ENCODE data around the gene OR8K3.

The OR8K3 gene

DNA sequence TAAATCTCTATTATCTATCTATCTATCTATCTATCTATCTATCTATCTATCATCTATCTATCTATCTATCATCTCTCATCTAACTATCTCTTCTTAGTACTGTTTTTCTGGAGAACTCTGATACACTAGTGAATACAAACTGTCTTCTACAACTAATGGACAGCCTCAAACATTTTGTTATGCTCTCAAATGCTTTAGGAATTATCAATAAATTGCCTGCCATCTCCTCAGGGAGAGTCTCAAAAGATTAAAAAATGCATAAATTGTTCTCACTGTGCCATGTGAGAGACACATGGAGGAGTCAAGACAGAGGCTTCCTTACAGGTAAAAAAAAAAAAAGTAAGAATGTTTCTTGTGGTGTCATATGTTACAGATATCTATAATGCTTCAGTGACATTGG is at the start of gene OR8K3:
Gene OR8K3 (plus strand): TSS at position 301 of the 400 bp plus-strand sequence. CDS start 3,163 bp downstream, outside the sequence.
- no peaks in the 10 kb centered on the region for H3K4me1 ChIP-seq (ENCODE audit: control insufficient read depth, insufficient read depth, low read length)
- no peak within 1 kb of the TSS for H3K27ac ChIP-seq (ENCODE audit: low read length)
- H3K27me3 ChIP-seq (ENCODE audit: control insufficient read depth in 1 of 2, insufficient read depth in 2 of 2, low read length in 2 of 2), result no peaks in the 10 kb centered on the region
- no peak within 1 kb of the TSS for H3K4me3 ChIP-seq (ENCODE audit: low read length in 2 of 2)
- H3K9me3 ChIP-seq (ENCODE audit: control insufficient read depth in 2 of 2, low read length in 2 of 2), result no peaks in the 10 kb centered on the region
- H3K36me3 ChIP-seq (ENCODE audit: control insufficient read depth in 2 of 2, insufficient read depth in 2 of 2, low read length in 2 of 2), result no peaks in the 10 kb centered on the region
- no peak within 1 kb of the TSS for H3K9ac ChIP-seq (ENCODE audit: low read length in 2 of 2)

DNA sequence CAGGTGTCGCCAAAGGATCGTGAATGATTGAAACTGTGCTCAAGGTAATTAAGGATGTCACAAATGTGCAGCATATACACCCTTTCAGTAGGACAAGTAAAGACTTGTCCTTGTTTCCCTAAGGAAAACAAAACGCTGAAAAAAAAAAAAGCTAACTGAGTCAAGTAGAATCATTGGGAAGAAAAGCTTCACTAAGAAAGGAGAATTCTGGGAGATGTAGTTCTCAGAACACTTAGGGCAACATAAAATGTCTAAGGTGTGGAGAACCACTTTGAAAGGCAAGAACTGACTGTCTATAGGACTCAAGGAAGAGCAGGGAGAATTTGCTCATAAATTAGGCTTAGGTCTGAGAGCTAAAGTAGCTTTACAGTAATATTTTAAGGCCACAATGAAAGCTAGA is 43.9 kb upstream of the OR8K3 start:
- no peak overlapping the region for H3K27ac ChIP-seq (ENCODE audit: low read length)
- no peaks in the 10 kb centered on the region for H3K36me3 ChIP-seq (ENCODE audit: control insufficient read depth in 2 of 2, insufficient read depth in 2 of 2, low read length in 2 of 2)
- H3K27me3 ChIP-seq (ENCODE audit: control insufficient read depth in 1 of 2, insufficient read depth in 2 of 2, low read length in 2 of 2), result no peaks in the 10 kb centered on the region
- no peaks in the 10 kb centered on the region for H3K4me1 ChIP-seq (ENCODE audit: control insufficient read depth, insufficient read depth, low read length)
- no peaks in the 10 kb centered on the region for H3K9me3 ChIP-seq (ENCODE audit: control insufficient read depth in 2 of 2, low read length in 2 of 2)
- no peak overlapping the region for H3K9ac ChIP-seq (ENCODE audit: low read length in 2 of 2)
- no peak overlapping the region for H3K4me3 ChIP-seq (ENCODE audit: low read length in 2 of 2)

DNA sequence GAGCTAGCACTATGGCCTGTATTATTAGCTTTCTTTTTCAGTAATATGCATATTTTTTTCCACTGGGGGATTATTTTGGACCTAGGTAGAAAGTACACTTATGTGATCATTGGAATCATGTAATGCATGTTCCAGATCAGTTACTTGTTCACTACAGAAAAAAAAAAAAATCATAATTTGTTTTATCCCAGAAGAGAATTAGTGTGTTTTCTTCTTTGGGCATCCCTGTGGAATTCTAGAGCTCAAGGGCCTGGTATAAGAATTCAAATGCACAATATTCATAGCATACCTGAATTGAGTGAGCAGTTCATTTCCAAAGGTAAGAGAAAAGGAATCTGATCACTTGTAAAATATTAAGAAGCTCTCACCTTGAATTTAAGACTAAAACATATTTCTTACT is 41.1 kb upstream of the OR8K3 start, which contains the start of gene OR5T1:
Gene OR5T1 (plus strand): TSS at position 301 of the 400 bp plus-strand sequence. CDS start 1,485 bp downstream, outside the sequence.
- no peaks in the 10 kb centered on the region for H3K4me1 ChIP-seq (ENCODE audit: control insufficient read depth, insufficient read depth, low read length)
- H3K27ac ChIP-seq (ENCODE audit: low read length), result no peak within 1 kb of the TSS
- no peaks in the 10 kb centered on the region for H3K9me3 ChIP-seq (ENCODE audit: control insufficient read depth in 2 of 2, low read length in 2 of 2)
- H3K9ac ChIP-seq (ENCODE audit: low read length in 2 of 2), result no peak within 1 kb of the TSS
- H3K27me3 ChIP-seq (ENCODE audit: control insufficient read depth in 1 of 2, insufficient read depth in 2 of 2, low read length in 2 of 2), result no peaks in the 10 kb centered on the region
- no peak within 1 kb of the TSS for H3K4me3 ChIP-seq (ENCODE audit: low read length in 2 of 2)
- no peaks in the 10 kb centered on the region for H3K36me3 ChIP-seq (ENCODE audit: control insufficient read depth in 2 of 2, insufficient read depth in 2 of 2, low read length in 2 of 2)

DNA sequence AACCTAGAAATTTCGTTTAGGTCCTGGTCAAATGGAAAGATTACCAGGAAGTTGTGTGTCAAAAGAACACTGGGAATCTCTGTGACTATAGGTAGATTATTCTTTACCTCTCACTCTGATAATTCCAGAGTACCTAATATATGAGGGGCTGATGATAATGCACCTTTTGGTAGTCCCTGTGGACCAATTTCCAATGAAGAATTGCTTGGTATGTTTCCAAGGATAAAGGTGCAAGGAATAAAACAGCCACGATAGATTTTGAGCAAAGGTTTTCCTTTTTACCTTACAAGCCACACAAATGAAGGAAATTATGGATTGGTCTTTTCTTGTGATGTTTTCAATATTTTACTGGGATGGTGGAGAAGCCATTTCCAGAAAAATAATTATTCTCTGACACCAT is 22.8 kb upstream of the OR8K3 start, which contains the start of gene OR8H1:
Gene OR8H1 (minus strand): TSS at position 101 of the 400 bp plus-strand sequence. CDS start 1,192 bp downstream, outside the sequence.
- Histone ChIP-seq H3K36me3 (ENCODE audit: control insufficient read depth in 2 of 2, insufficient read depth in 2 of 2, low read length in 2 of 2) (no peaks in the 10 kb centered on the region), H3K27me3 (ENCODE audit: control insufficient read depth in 1 of 2, insufficient read depth in 2 of 2, low read length in 2 of 2) (no peaks in the 10 kb centered on the region), H3K9me3 (ENCODE audit: control insufficient read depth in 2 of 2, low read length in 2 of 2) (no peaks in the 10 kb centered on the region), H3K9ac (ENCODE audit: low read length in 2 of 2) (no peak within 1 kb of the TSS), H3K4me3 (ENCODE audit: low read length in 2 of 2) (no peak within 1 kb of the TSS), H3K27ac (ENCODE audit: low read length) (no peak within 1 kb of the TSS), H3K4me1 (ENCODE audit: control insufficient read depth, insufficient read depth, low read length) (no peaks in the 10 kb centered on the region)

DNA sequence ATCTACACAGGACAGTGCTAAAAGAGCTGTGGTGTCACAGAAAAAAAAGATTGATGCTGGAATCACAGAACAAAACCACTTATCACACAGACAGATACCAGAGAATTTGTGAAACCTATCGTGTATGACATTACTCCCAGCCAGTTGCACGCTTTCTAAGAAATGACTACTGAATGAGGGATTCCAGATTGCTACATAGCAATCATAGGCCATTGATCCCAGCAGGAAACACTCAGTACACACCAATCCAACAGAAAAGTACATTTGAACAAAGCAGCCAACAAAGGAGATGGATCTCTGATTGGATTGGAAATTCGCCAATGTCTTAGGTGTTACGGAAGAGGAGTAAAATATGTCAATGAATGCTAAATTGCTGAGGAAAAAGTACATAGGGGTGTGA is 18.0 kb upstream of the OR8K3 start:
- Histone ChIP-seq H3K4me3 (ENCODE audit: low read length in 2 of 2) (no peak overlapping the region), H3K36me3 (ENCODE audit: control insufficient read depth in 2 of 2, insufficient read depth in 2 of 2, low read length in 2 of 2) (no peaks in the 10 kb centered on the region), H3K27me3 (ENCODE audit: control insufficient read depth in 1 of 2, insufficient read depth in 2 of 2, low read length in 2 of 2) (no peaks in the 10 kb centered on the region), H3K9me3 (ENCODE audit: control insufficient read depth in 2 of 2, low read length in 2 of 2) (no peaks in the 10 kb centered on the region), H3K9ac (ENCODE audit: low read length in 2 of 2) (no peak overlapping the region), H3K4me1 (ENCODE audit: control insufficient read depth, insufficient read depth, low read length) (no peaks in the 10 kb centered on the region), H3K27ac (ENCODE audit: low read length) (no peak overlapping the region)

DNA sequence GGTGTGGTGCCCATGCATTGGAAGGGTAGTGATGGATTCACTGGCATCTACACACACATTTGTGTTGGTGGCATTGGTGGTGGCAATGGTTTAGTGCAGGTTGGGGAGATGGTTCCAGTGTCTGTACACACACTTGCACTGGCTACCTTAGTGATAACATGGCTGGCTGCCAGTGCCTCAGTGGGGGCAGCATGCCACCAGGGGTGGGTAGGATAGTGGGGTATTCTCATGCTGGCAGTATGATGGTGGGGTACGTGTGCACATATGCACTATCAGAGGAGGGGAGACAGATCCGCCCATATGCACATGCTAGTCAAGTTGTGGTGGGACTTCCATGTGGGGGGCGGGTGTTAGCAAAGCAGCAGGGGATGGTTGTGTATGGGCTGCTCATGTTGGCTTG is 7.1 kb upstream of the OR8K3 start:
- no peak overlapping the region for H3K27ac ChIP-seq (ENCODE audit: low read length)
- no peak overlapping the region for H3K4me3 ChIP-seq (ENCODE audit: low read length in 2 of 2)
- no peak overlapping the region for H3K9ac ChIP-seq (ENCODE audit: low read length in 2 of 2)
- H3K9me3 ChIP-seq (ENCODE audit: control insufficient read depth in 2 of 2, low read length in 2 of 2), result peaks cover 0 to 5% of the 10 kb centered on the region in 2 donors
- no peaks in the 10 kb centered on the region for H3K4me1 ChIP-seq (ENCODE audit: control insufficient read depth, insufficient read depth, low read length)
- no peaks in the 10 kb centered on the region for H3K36me3 ChIP-seq (ENCODE audit: control insufficient read depth in 2 of 2, insufficient read depth in 2 of 2, low read length in 2 of 2)
- H3K27me3 ChIP-seq (ENCODE audit: control insufficient read depth in 1 of 2, insufficient read depth in 2 of 2, low read length in 2 of 2), result no peaks in the 10 kb centered on the region

DNA sequence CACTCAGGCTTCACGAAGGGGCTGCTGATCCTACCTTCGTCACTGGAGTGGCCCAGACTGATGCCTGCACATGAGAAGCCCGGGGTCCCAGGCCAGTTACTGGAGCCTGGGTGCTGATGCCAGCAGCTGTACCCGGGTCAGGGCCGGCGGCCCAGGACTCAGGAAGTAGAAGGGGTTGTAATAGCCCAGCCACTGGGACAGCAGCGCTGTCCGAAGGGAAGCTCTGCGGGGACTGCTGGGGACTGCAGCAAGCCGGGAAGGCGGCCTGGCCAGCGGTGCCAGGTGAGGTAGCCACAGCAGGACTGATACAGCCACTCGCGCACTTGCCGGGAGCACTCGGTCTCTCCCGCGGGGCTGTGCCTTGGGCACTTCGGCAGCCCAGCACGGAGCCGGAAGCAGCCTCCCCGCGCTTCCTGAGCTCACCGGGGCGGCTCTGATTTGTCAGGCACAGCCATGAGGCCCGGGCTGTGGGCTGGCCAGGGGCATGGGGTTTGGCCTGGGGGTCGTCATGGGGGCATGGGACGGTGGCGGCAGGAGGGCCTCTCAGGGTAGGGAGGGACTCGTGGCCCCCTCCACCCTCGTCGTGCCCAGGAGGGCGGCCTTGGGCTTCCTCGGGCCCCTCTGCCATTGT is 17.0 kb downstream of the OR8K3 start:
- no peaks in the 10 kb centered on the region for H3K27me3 ChIP-seq (ENCODE audit: control insufficient read depth in 1 of 2, insufficient read depth in 2 of 2, low read length in 2 of 2)
- no peak overlapping the region for H3K4me3 ChIP-seq (ENCODE audit: low read length in 2 of 2)
- H3K4me1 ChIP-seq (ENCODE audit: control insufficient read depth, insufficient read depth, low read length), result no peaks in the 10 kb centered on the region

DNA sequence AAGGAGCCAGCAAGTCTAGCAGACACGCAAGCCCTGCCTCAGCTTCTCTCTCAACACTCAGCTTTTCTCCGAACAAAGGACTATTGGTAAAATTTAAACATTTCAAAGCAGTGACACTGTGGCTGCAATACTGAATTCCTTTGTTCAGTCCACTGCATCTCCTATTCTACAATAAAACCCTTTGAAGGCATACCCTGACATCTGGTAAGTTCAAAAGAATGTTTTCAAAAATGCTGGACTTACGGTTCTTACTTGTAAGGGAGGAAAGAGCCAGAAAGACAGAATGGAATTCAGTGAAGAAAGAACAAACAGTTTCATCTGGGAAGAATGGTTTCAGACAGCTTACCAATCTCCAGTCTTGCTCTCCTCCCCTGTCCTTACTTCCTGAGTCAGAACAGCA is 18.2 kb downstream of the OR8K3 start:
- H3K27me3 ChIP-seq (ENCODE audit: control insufficient read depth in 1 of 2, insufficient read depth in 2 of 2, low read length in 2 of 2), result no peaks in the 10 kb centered on the region
- no peaks in the 10 kb centered on the region for H3K4me1 ChIP-seq (ENCODE audit: control insufficient read depth, insufficient read depth, low read length)

More for the DNA sequence above, 17.0 kb downstream of the OR8K3 start:
- Histone ChIP-seq H3K27ac (ENCODE audit: low read length) (no peak overlapping the region), H3K36me3 (ENCODE audit: control insufficient read depth in 2 of 2, insufficient read depth in 2 of 2, low read length in 2 of 2) (no peaks in the 10 kb centered on the region), H3K9ac (ENCODE audit: low read length in 2 of 2) (no peak overlapping the region), H3K9me3 (ENCODE audit: control insufficient read depth in 2 of 2, low read length in 2 of 2) (no peaks in the 10 kb centered on the region)

DNA sequence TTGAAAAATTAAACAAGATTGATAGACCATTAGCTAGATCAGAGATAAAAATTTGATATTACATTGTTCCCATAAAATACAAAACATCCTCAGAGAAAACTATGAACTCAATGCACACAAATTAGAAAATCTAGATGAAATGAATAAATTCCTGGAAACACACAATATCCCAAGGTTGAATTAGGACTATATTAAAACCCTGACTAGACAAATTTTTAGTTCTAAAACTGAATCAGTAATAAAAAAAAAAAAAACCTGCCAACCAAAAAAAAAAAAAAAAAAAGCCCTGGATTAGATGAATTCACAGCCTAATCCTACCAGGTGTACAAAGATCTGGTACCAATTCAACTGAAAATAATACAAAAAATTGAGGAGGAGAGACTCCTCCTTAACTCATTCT is 25.3 kb downstream of the OR8K3 start:
- Histone ChIP-seq H3K4me1 (ENCODE audit: control insufficient read depth, insufficient read depth, low read length) (no peaks in the 10 kb centered on the region), H3K9ac (ENCODE audit: low read length in 2 of 2) (no peak overlapping the region), H3K9me3 (ENCODE audit: control insufficient read depth in 2 of 2, low read length in 2 of 2) (no peaks in the 10 kb centered on the region), H3K4me3 (ENCODE audit: low read length in 2 of 2) (no peak overlapping the region), H3K36me3 (ENCODE audit: control insufficient read depth in 2 of 2, insufficient read depth in 2 of 2, low read length in 2 of 2) (no peaks in the 10 kb centered on the region), H3K27me3 (ENCODE audit: control insufficient read depth in 1 of 2, insufficient read depth in 2 of 2, low read length in 2 of 2) (no peaks in the 10 kb centered on the region), H3K27ac (ENCODE audit: low read length) (no peak overlapping the region)

More for the DNA sequence above, 18.2 kb downstream of the OR8K3 start:
- no peaks in the 10 kb centered on the region for H3K36me3 ChIP-seq (ENCODE audit: control insufficient read depth in 2 of 2, insufficient read depth in 2 of 2, low read length in 2 of 2)
- H3K27ac ChIP-seq (ENCODE audit: low read length), result no peak overlapping the region
- H3K9me3 ChIP-seq (ENCODE audit: control insufficient read depth in 2 of 2, low read length in 2 of 2), result no peaks in the 10 kb centered on the region
- no peak overlapping the region for H3K9ac ChIP-seq (ENCODE audit: low read length in 2 of 2)
- H3K4me3 ChIP-seq (ENCODE audit: low read length in 2 of 2), result no peak overlapping the region

DNA sequence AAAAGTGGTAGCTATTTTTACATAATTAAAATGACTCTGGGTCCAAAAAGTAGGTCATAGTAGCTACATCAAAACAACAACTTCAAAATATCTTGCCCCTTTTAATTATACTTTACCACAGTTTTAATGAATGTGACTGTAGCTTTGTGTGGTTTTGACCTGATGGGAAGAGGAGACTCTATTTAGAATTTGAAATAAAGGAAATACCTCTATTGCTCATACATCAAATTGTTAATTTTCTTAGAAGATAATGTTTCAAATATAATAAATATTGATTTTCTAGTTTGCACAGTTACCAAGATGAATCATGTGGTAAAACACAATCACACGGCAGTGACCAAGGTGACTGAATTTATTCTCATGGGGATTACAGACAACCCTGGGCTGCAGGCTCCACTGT is 30.8 kb downstream of the OR8K3 start, which contains the start of gene OR8K1:
Gene OR8K1 (plus strand): TSS at position 301 of the 400 bp plus-strand sequence. CDS start 0 bp downstream, at position 301.
- Histone ChIP-seq H3K9me3 (ENCODE audit: control insufficient read depth in 2 of 2, low read length in 2 of 2) (no peaks in the 10 kb centered on the region), H3K36me3 (ENCODE audit: control insufficient read depth in 2 of 2, insufficient read depth in 2 of 2, low read length in 2 of 2) (no peaks in the 10 kb centered on the region), H3K4me3 (ENCODE audit: low read length in 2 of 2) (no peak within 1 kb of the TSS), H3K9ac (ENCODE audit: low read length in 2 of 2) (no peak within 1 kb of the TSS), H3K27me3 (ENCODE audit: control insufficient read depth in 1 of 2, insufficient read depth in 2 of 2, low read length in 2 of 2) (no peaks in the 10 kb centered on the region), H3K27ac (ENCODE audit: low read length) (no peak within 1 kb of the TSS), H3K4me1 (ENCODE audit: control insufficient read depth, insufficient read depth, low read length) (no peaks in the 10 kb centered on the region)

DNA sequence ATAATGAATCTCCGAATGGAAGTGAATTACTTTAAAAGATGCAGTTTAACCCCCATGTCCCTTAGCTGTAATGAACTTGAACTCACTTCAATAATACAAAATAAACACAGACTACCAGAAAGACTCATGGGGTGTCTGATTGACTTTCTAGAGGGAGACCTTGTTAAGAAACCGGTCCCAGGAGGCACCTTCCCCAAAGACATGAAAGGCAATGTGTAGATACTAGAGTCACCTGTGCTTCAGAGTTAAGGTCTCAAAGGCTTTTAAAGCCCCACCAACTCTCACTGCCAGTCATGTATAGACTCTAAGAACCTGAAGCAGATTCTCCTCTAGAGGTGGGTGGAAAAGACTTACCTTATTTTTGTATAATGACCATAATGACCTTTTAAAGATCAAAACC is 39.0 kb downstream of the OR8K3 start, which contains the start of gene OR8J1:
Gene OR8J1 (plus strand): TSS at position 301 of the 400 bp plus-strand sequence. CDS start 5,956 bp downstream, outside the sequence.
- Histone ChIP-seq H3K36me3 (ENCODE audit: control insufficient read depth in 2 of 2, insufficient read depth in 2 of 2, low read length in 2 of 2) (no peaks in the 10 kb centered on the region), H3K27me3 (ENCODE audit: control insufficient read depth in 1 of 2, insufficient read depth in 2 of 2, low read length in 2 of 2) (no peaks in the 10 kb centered on the region)

More for the DNA sequence above, 39.0 kb downstream of the OR8K3 start, which contains the start of gene OR8J1:
- Histone ChIP-seq H3K4me3 (ENCODE audit: low read length in 2 of 2) (no peak within 1 kb of the TSS), H3K9ac (ENCODE audit: low read length in 2 of 2) (no peak within 1 kb of the TSS), H3K9me3 (ENCODE audit: control insufficient read depth in 2 of 2, low read length in 2 of 2) (no peaks in the 10 kb centered on the region), H3K4me1 (ENCODE audit: control insufficient read depth, insufficient read depth, low read length) (no peaks in the 10 kb centered on the region), H3K27ac (ENCODE audit: low read length) (no peak within 1 kb of the TSS)

Data from stomach smooth muscle (tissue), 2 donors.